Right ventricle myocardium superior (tissue), 1 donor: ENCODE results near the gene PERCC1. TPM values are rescaled to one million over a fixed set of nuclear protein-coding genes. Genes with fewer than 3 reads are reported as not detected.
"Not testable (repeated sequence)": the region's sequence is repeated elsewhere in the genome, so short reads cannot be mapped to it uniquely, and the experiment has no call there.

Experiments used
- ATAC-seq: fragments of 200-7000 bp; cut with Tn5 transposase; one replicate; pipeline ENCODE4 v1.9.1; 2020; ENCODE audit warnings: mild to moderate bottlenecking; ENCODE audit not compliant: poor library complexity
- DNase-seq: peaks from one replicate; pipeline ENCODE4 v3.0.0-alpha.2; 2020
- intact Hi-C: fragments of 100-400 bp; cut with DNase I; formaldehyde crosslinking; loops from one replicate; pipeline ENCODE4 v1.11.2; 2022
- total RNA-seq: library from RNA; stranded (reverse); fragmentation: NEBNext Ultra II Directional; extraction: Animal tissue kit (Norgen Biotek cat#: 25700); gene quantifications from one replicate; pipeline ENCODE4 v1.2.1, GENCODE V29; 2021
- donor health status: DM: no; HTN: yes; CAD: no; lungs with severe emphysema.

Gene PERCC1
- total RNA-seq, 1 donor from 2014 or later, result 0.32 TPM

GRCh38 chr16:1431497-1432270 lies 806 bp downstream of the PERCC1 start:
- intact Hi-C loops, result no loop called here
- ATAC-seq, result no peak
- DNase-seq, result no peak

- DNase-seq, result no peak
- intact Hi-C loops, result no loop called here
- no peak for ATAC-seq
Measured at GRCh38 chr16:1432388-1433262, 1.7 kb downstream of the PERCC1 start.

- intact Hi-C loops, result no loop called here
- no peak for ATAC-seq
- DNase-seq, result no peak
Measured at GRCh38 chr16:1433263-1433560, 2.3 kb downstream of the PERCC1 start.

- ATAC-seq, result no peak
- intact Hi-C loops, result no loop called here
- DNase-seq, result no peak
Measured at GRCh38 chr16:1433756-1434155, 2.9 kb downstream of the PERCC1 start.

GRCh38 chr16:1434644-1435592 lies 4.0 kb downstream of the PERCC1 start:
- DNase-seq (no peak), ATAC-seq (no peak)
- intact Hi-C loops, result no loop called here

- ATAC-seq, result no peak
- intact Hi-C loops, result no loop called here
- DNase-seq, result no peak
Measured at GRCh38 chr16:1435921-1436697, 5.2 kb downstream of the PERCC1 start.

GRCh38 chr16:1436731-1437355 lies 6.0 kb downstream of the PERCC1 start:
- DNase-seq, result no peak
- ATAC-seq, result no peak
- intact Hi-C loops, result no loop called here

- ATAC-seq (no peak), DNase-seq (no peak)
- intact Hi-C loops, result no loop called here
Measured at GRCh38 chr16:1437606-1438005, 6.7 kb downstream of the PERCC1 start.

GRCh38 chr16:1438229-1439057 lies 7.6 kb downstream of the PERCC1 start:
- ATAC-seq (no peak), DNase-seq (no peak)
- intact Hi-C loops, result no loop called here

GRCh38 chr16:1439058-1439698 lies 8.3 kb downstream of the PERCC1 start:
- DNase-seq (no peak), ATAC-seq (no peak)
- intact Hi-C loops, result no loop called here

- intact Hi-C loops, ATAC-seq, DNase-seq: not testable (repeated sequence)
Measured at GRCh38 chr16:1439699-1440074, 8.8 kb downstream of the PERCC1 start.

GRCh38 chr16:1441391-1441829 lies 10.5 kb downstream of the PERCC1 start:
- no peak for ATAC-seq
- no peak for DNase-seq
- intact Hi-C loops, result no loop called here

GRCh38 chr16:1442697-1443096 lies 11.8 kb downstream of the PERCC1 start:
- no peak for ATAC-seq
- intact Hi-C loops, result no loop called here
- DNase-seq, result no peak

GRCh38 chr16:1443403-1443973 lies 12.6 kb downstream of the PERCC1 start:
- intact Hi-C loops, result no loop called here
- no peak for ATAC-seq
- DNase-seq, result no peak

- intact Hi-C loops, result no loop called here
Measured at GRCh38 chr16:1443980-1444729, 13.3 kb downstream of the PERCC1 start, which contains the start of gene CCDC154. CCDC154 (minus strand) TSS chr16:1444556; CDS start chr16:1444322, 234 bp downstream.

More at GRCh38 chr16:1443980-1444729, 13.3 kb downstream of the PERCC1 start, which contains the start of gene CCDC154:
- DNase-seq, result no peak
- no peak for ATAC-seq
